ENCODE data around the gene CHRNA4. TPM values are rescaled to one million over a fixed set of nuclear protein-coding genes. Genes with fewer than 3 reads are reported as not detected.

Gene CHRNA4
- total RNA-seq, 2 donors from 2014 or later, result 0.46 TPM; not detected in 1

- H3K27ac Mint-ChIP-seq, result no peak overlapping the region
- peaks cover 5% of the 10 kb centered on the region for H3K27me3 Mint-ChIP-seq (ENCODE audit: insufficient read depth)
- H3K9ac ChIP-seq (ENCODE audit: extremely low read depth, low read length, poor library complexity, severe bottlenecking), result no peak overlapping the region
- H3K4me1 ChIP-seq (ENCODE audit: control insufficient read depth, insufficient read depth, low read length), result no peaks in the 10 kb centered on the region
- no peak overlapping the region for H3K4me3 Mint-ChIP-seq
- H3K9me3 Mint-ChIP-seq, result no peaks in the 10 kb centered on the region
- WGBS, 2 experiments (ENCODE audit: insufficient coverage in 1 of 2, insufficient read length in 1 of 2), result 77 to 84% methylated on average over 8 to 18 of the region's 18 CpGs
- DNase-seq, result no peak
- no peaks in the 10 kb centered on the region for H3K27me3 ChIP-seq (ENCODE audit: control insufficient read depth, insufficient read depth, low read length, poor library complexity, severe bottlenecking)
- H3K4me3 ChIP-seq (ENCODE audit: low read length), result no peak overlapping the region
- no peaks in the 10 kb centered on the region for H3K4me1 Mint-ChIP-seq
- TF ChIP-seq CTCF (conservative IDR thresholded peaks at IDR 0.05), result no peak
- no peak overlapping the region for H3K27ac ChIP-seq (ENCODE audit: low read depth, low read length)
- no peaks in the 10 kb centered on the region for H3K36me3 ChIP-seq (ENCODE audit: control insufficient read depth, insufficient read depth, low read length)
- H3K36me3 Mint-ChIP-seq (ENCODE audit: low read depth), result no peaks in the 10 kb centered on the region
- H3K9me3 ChIP-seq (ENCODE audit: control insufficient read depth, low read length), result no peaks in the 10 kb centered on the region
Observed at GRCh38 chr20:63296531-63297299, 64.4 kb downstream of the CHRNA4 start.

GRCh38 chr20:63295846-63296245 lies 65.3 kb downstream of the CHRNA4 start:
- WGBS, 2 experiments (ENCODE audit: insufficient coverage in 1 of 2, insufficient read length in 1 of 2), result 75 to 83% methylated on average over 11 to 20 of the region's 20 CpGs
- TF ChIP-seq CTCF (conservative IDR thresholded peaks at IDR 0.05), result no peak
- no peaks in the 10 kb centered on the region for H3K27me3 ChIP-seq (ENCODE audit: control insufficient read depth, insufficient read depth, low read length, poor library complexity, severe bottlenecking)
- Mint-ChIP-seq H3K27ac (no peak overlapping the region), H3K36me3 (ENCODE audit: low read depth) (no peaks in the 10 kb centered on the region), H3K27me3 (ENCODE audit: insufficient read depth) (peaks cover 2% of the 10 kb centered on the region), H3K4me1 (no peaks in the 10 kb centered on the region), H3K9me3 (no peaks in the 10 kb centered on the region), H3K4me3 (no peak overlapping the region)
- H3K27ac ChIP-seq (ENCODE audit: low read depth, low read length), result no peak overlapping the region
- H3K9me3 ChIP-seq (ENCODE audit: control insufficient read depth, low read length), result no peaks in the 10 kb centered on the region
- no peak for DNase-seq
- no peaks in the 10 kb centered on the region for H3K4me1 ChIP-seq (ENCODE audit: control insufficient read depth, insufficient read depth, low read length)
- no peak overlapping the region for H3K4me3 ChIP-seq (ENCODE audit: low read length)
- no peaks in the 10 kb centered on the region for H3K36me3 ChIP-seq (ENCODE audit: control insufficient read depth, insufficient read depth, low read length)
- no peak overlapping the region for H3K9ac ChIP-seq (ENCODE audit: extremely low read depth, low read length, poor library complexity, severe bottlenecking)

GRCh38 chr20:63295422-63295821 lies 65.7 kb downstream of the CHRNA4 start:
- H3K9ac ChIP-seq (ENCODE audit: extremely low read depth, low read length, poor library complexity, severe bottlenecking), result no peak overlapping the region
- H3K36me3 ChIP-seq (ENCODE audit: control insufficient read depth, insufficient read depth, low read length), result no peaks in the 10 kb centered on the region
- H3K4me1 Mint-ChIP-seq, result no peaks in the 10 kb centered on the region
- peak; percentile 56 for DNase-seq
- H3K4me3 ChIP-seq (ENCODE audit: low read length), result no peak overlapping the region
- no peak overlapping the region for H3K27ac Mint-ChIP-seq
- H3K27ac ChIP-seq (ENCODE audit: low read depth, low read length), result no peak overlapping the region
- H3K4me1 ChIP-seq (ENCODE audit: control insufficient read depth, insufficient read depth, low read length), result no peaks in the 10 kb centered on the region
- no peak overlapping the region for H3K4me3 Mint-ChIP-seq
- H3K9me3 Mint-ChIP-seq, result no peaks in the 10 kb centered on the region
- H3K36me3 Mint-ChIP-seq (ENCODE audit: low read depth), result no peaks in the 10 kb centered on the region
- TF ChIP-seq CTCF (conservative IDR thresholded peaks at IDR 0.05), result no peak
- 68 to 71% methylated on average over 15 to 17 of the region's 17 CpGs for WGBS, 2 experiments (ENCODE audit: insufficient coverage in 1 of 2, insufficient read length in 1 of 2)
- H3K9me3 ChIP-seq (ENCODE audit: control insufficient read depth, low read length), result no peaks in the 10 kb centered on the region
- H3K27me3 Mint-ChIP-seq (ENCODE audit: insufficient read depth), result no peaks in the 10 kb centered on the region
- H3K27me3 ChIP-seq (ENCODE audit: control insufficient read depth, insufficient read depth, low read length, poor library complexity, severe bottlenecking), result no peaks in the 10 kb centered on the region
